Gastrocnemius medialis (tissue), 4 donors: ENCODE data around the gene KRTAP4-1.

Experiments
- POLR2A ChIP-seq, 2 donors: fragments of 450-650 bp; IDR thresholded peaks; one replicate each; pipeline ENCODE4 v1.6.1; 2017; ENCODE audit warnings: antibody characterized with exemption in 2 of 2, mild to moderate bottlenecking in 2 of 2, moderate library complexity in 2 of 2
- TF ChIP-seq, protein P1 (sequence below), 5 experiments: fragments of 450-650 bp in 3 of 5; fragments of 200-600 bp in 2 of 5; sonication (generic) in 2 of 5; IDR thresholded peaks in 4 of 5; conservative IDR thresholded peaks in 1 of 5; 1 replicate in 4 of 5; 2 replicates in 1 of 5; pipeline ENCODE4 v1.5.1; 2016 to 2019; ENCODE audit warnings: antibody characterized with exemption in 5 of 5, mild to moderate bottlenecking in 3 of 5, moderate library complexity in 3 of 5

DNA sequence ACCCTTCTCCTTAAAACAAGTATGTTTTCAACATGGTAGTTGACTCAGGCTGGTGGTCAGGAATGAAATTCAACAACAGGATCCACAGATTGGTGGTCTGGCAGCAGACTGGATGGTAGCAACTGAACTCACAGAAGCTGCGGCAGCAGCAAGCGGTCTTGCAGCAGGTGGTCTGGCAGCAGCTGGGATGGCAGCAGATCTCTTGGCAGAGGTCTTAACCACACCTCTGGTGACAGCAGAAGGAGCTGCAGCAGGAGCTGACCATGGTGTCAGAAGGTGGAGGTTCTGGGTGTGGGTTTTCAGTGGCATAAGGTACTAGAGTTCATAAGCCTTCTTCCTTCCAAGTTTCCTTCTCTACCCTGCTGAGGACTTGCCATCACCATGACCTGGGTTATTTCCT, 2.2 kb upstream of the KRTAP4-1 start:
- TF ChIP-seq, protein P1, sequence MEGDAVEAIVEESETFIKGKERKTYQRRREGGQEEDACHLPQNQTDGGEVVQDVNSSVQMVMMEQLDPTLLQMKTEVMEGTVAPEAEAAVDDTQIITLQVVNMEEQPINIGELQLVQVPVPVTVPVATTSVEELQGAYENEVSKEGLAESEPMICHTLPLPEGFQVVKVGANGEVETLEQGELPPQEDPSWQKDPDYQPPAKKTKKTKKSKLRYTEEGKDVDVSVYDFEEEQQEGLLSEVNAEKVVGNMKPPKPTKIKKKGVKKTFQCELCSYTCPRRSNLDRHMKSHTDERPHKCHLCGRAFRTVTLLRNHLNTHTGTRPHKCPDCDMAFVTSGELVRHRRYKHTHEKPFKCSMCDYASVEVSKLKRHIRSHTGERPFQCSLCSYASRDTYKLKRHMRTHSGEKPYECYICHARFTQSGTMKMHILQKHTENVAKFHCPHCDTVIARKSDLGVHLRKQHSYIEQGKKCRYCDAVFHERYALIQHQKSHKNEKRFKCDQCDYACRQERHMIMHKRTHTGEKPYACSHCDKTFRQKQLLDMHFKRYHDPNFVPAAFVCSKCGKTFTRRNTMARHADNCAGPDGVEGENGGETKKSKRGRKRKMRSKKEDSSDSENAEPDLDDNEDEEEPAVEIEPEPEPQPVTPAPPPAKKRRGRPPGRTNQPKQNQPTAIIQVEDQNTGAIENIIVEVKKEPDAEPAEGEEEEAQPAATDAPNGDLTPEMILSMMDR (IDR thresholded peaks at IDR 0.05 in 4 of 5, conservative IDR thresholded peaks at IDR 0.05 in 1 of 5) = no peak
- TF ChIP-seq POLR2A (IDR thresholded peaks at IDR 0.05) = no peak
